C4-2B (cell line): Measurements from ENCODE around the gene CCDC69.

Experiments used
- H3K27ac ChIP-seq: fragments of 450-650 bp; 2 replicates; pipeline ENCODE4 v1.5.1; 2017
- ZFX ChIP-seq: fragments of 450-650 bp; IDR thresholded peaks from 2 replicates; pipeline ENCODE4 v1.6.1; 2017
- TF ChIP-seq, protein P1 (sequence below): fragments of 450-650 bp; conservative IDR thresholded peaks from 2 replicates; pipeline ENCODE4 v1.5.1; 2017; ENCODE audit warnings: mild to moderate bottlenecking

CCDC69 gene

DNA sequence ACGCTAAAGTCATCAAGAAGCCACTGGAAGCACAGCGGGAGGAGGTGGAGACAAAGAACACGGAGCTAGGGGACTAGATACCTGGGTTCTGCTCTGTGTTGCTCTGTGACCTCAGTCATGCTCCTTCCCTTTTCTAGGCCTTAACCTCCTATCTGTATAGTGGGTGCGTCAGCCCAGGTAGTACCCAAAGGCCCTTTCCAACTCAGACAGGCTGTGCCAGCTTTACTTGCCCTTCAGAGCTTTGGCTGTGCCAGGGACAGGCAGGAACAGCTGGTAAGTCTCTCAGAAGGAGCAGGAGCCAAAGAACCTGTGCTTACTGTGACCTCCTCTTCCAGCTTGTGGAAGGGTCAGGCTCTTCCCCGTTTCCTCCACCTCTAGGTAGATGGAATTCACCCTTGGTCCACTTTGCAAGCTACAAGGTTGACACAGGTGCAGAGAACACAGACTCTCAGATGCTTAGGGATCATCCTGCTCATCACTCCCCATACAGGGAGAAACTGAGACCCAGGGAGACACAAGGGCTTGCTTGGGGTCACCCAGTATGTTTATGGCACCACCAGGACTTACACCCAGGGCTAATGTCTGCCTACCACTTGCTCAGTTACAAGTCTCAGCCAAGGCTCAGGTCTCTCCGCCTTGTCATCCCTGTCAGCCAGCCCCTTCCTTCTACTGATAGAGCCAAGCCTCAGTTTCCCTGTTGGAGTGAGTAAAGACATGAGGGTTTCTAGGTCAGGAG, 1.7 kb downstream of the CCDC69 start:
- TF ChIP-seq, protein P1, sequence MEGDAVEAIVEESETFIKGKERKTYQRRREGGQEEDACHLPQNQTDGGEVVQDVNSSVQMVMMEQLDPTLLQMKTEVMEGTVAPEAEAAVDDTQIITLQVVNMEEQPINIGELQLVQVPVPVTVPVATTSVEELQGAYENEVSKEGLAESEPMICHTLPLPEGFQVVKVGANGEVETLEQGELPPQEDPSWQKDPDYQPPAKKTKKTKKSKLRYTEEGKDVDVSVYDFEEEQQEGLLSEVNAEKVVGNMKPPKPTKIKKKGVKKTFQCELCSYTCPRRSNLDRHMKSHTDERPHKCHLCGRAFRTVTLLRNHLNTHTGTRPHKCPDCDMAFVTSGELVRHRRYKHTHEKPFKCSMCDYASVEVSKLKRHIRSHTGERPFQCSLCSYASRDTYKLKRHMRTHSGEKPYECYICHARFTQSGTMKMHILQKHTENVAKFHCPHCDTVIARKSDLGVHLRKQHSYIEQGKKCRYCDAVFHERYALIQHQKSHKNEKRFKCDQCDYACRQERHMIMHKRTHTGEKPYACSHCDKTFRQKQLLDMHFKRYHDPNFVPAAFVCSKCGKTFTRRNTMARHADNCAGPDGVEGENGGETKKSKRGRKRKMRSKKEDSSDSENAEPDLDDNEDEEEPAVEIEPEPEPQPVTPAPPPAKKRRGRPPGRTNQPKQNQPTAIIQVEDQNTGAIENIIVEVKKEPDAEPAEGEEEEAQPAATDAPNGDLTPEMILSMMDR: no peak
- no peak for TF ChIP-seq ZFX
- H3K27ac ChIP-seq: no peak overlapping the region

- H3K27ac ChIP-seq: no peak overlapping the region
Observed at GRCh38 chr5:151221574-151221973, 2.3 kb downstream of the CCDC69 start.

DNA sequence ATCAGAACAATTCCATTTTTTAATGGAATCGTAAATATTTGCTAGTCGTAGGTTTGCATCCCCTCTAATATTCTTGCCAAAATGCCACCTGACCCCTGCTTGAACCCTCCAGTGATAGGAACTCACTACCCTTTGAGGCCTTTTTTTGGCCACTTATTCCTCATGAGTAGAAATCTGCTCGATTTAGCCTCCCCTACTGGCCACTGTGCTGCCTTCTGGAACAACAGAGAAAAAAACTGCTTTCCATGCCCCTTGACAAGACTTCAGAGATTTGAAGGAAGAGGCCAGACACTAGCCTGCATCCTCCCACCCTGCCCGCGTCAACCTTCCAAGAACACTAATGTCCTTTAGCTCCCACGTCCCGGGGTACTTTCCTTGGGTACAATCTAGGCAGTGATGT, 4.1 kb downstream of the CCDC69 start:
- TF ChIP-seq ZFX: no peak
- TF ChIP-seq, protein P1: no peak
- H3K27ac ChIP-seq: no peak overlapping the region

More at GRCh38 chr5:151221574-151221973, 2.3 kb downstream of the CCDC69 start:
- TF ChIP-seq, protein P1: no peak
- TF ChIP-seq ZFX: no peak

DNA sequence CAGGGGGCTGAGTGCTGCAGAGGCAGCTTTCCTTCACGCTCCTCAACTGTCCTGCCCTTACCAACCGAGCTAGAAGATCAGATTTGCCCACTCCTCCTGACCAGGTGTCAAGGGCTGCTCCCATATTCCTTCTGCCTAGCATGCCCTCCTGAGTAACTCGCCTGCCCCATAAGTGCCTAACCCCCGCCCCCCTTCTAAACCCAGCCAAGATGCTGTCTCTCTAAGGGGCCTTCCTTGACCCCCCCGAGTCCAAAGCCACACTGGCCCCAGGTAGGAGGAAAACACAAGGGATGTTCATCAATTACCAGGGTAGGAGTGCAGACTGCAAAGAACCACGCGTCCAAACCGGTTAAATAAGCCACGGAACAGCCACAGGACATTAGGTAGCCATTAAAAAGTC, 4.8 kb downstream of the CCDC69 start:
- no peak overlapping the region for H3K27ac ChIP-seq
- no peak for TF ChIP-seq ZFX
- TF ChIP-seq, protein P1: no peak

- H3K27ac ChIP-seq: no peak overlapping the region
- no peak for TF ChIP-seq ZFX
- TF ChIP-seq, protein P1: no peak
Observed at GRCh38 chr5:151218177-151218576, 5.7 kb downstream of the CCDC69 start.

GRCh38 chr5:151216781-151217180, 7.1 kb downstream of the CCDC69 start:
- H3K27ac ChIP-seq: no peak overlapping the region
- TF ChIP-seq, protein P1: no peak
- no peak for TF ChIP-seq ZFX

- TF ChIP-seq, protein P1: no peak
- no peak for TF ChIP-seq ZFX
- no peak overlapping the region for H3K27ac ChIP-seq
Observed at GRCh38 chr5:151215546-151215880, 8.4 kb downstream of the CCDC69 start.
